ENCODE results near the gene CATSPERE.
"Not testable (repeated sequence)": the region's sequence is repeated elsewhere in the genome, so short reads cannot be mapped to it uniquely, and the experiment has no call there.

CATSPERE gene

GRCh38 chr1:244556263-244556662 is 95.2 kb downstream of the CATSPERE start:
- in situ Hi-C loops (cut with HindIII; ENCODE audit: low sequenced_read_pairs) = no loop called here
- no peak overlapping the region for H3K4me3 ChIP-seq (ENCODE audit: low read depth, low read length)
- no peak for TF ChIP-seq CTCF (IDR thresholded peaks at IDR 0.05; ENCODE audit: low read depth, low read length, missing control alignments)
- no peak for DNase-seq (ENCODE audit: low read depth)

GRCh38 chr1:244557565-244557964 is 96.5 kb downstream of the CATSPERE start:
- no peak overlapping the region for H3K4me3 ChIP-seq (ENCODE audit: low read depth, low read length)
- no peak for DNase-seq (ENCODE audit: low read depth)
- no peak for TF ChIP-seq CTCF (IDR thresholded peaks at IDR 0.05; ENCODE audit: low read depth, low read length, missing control alignments)
- in situ Hi-C loops (cut with HindIII; ENCODE audit: low sequenced_read_pairs) = no loop called here

- H3K4me3 ChIP-seq (ENCODE audit: low read depth, low read length) = no peak overlapping the region
- no peak for TF ChIP-seq CTCF (IDR thresholded peaks at IDR 0.05; ENCODE audit: low read depth, low read length, missing control alignments)
- in situ Hi-C loops (cut with HindIII; ENCODE audit: low sequenced_read_pairs) = no loop called here
- DNase-seq (ENCODE audit: low read depth) = no peak
Observed at GRCh38 chr1:244559561-244559960, 98.5 kb downstream of the CATSPERE start.

- H3K4me3 ChIP-seq (ENCODE audit: low read depth, low read length); DNase-seq (ENCODE audit: low read depth); in situ Hi-C loops (cut with HindIII; ENCODE audit: low sequenced_read_pairs): not testable (repeated sequence)
Observed at GRCh38 chr1:244562877-244563276, 101.8 kb downstream of the CATSPERE start.

- no peak for TF ChIP-seq CTCF (IDR thresholded peaks at IDR 0.05; ENCODE audit: low read depth, low read length, missing control alignments)
- in situ Hi-C loops (cut with HindIII; ENCODE audit: low sequenced_read_pairs) = no loop called here
- no peak for DNase-seq (ENCODE audit: low read depth)
Observed at GRCh38 chr1:244573768-244574167, 112.7 kb downstream of the CATSPERE start.

GRCh38 chr1:244576259-244576892 is 115.3 kb downstream of the CATSPERE start:
- in situ Hi-C loops (cut with HindIII; ENCODE audit: low sequenced_read_pairs) = no loop called here
- H3K4me3 ChIP-seq (ENCODE audit: low read depth, low read length) = no peak overlapping the region
- no peak for DNase-seq (ENCODE audit: low read depth)
- TF ChIP-seq CTCF (IDR thresholded peaks at IDR 0.05; ENCODE audit: low read depth, low read length, missing control alignments) = no peak

More at GRCh38 chr1:244573768-244574167, 112.7 kb downstream of the CATSPERE start:
- H3K4me3 ChIP-seq (ENCODE audit: low read depth, low read length) = no peak overlapping the region

GRCh38 chr1:244578205-244578604 is 117.1 kb downstream of the CATSPERE start:
- in situ Hi-C loops (cut with HindIII; ENCODE audit: low sequenced_read_pairs); H3K4me3 ChIP-seq (ENCODE audit: low read depth, low read length); DNase-seq (ENCODE audit: low read depth): not testable (repeated sequence)

Data from astrocyte of the cerebellum (primary cell).